CD4-positive, alpha-beta T cell treated with Interleukin-2 at 100 ng/mL for 4 hours (primary cell): ENCODE results near the gene PKP1.

ENCODE experiments used
- DNase-seq: peaks from one replicate; pipeline ENCODE4 v3.0.0-alpha.2; 2020; ENCODE audit warnings: low spot score

Gene PKP1

DNA sequence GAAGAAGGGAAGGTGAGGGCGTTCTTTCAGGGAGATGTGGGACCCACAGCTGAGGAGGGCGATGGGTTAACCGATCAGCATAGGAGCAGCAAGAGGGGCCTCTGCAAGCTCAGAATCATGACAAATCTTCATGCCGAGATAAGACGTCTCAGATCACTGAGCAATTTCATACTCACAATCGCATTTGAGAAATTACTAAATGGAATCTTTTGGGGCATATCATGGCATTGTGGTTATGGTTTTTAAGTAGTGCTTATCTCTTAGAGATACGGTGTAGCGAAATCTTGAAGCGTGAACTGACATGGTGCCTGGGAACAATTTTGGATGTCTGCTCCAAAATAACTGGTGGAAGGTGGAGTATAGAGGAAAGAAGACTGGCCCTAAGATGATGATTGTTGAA lies 88.0 kb downstream of the PKP1 start:
- no peak for DNase-seq

DNA sequence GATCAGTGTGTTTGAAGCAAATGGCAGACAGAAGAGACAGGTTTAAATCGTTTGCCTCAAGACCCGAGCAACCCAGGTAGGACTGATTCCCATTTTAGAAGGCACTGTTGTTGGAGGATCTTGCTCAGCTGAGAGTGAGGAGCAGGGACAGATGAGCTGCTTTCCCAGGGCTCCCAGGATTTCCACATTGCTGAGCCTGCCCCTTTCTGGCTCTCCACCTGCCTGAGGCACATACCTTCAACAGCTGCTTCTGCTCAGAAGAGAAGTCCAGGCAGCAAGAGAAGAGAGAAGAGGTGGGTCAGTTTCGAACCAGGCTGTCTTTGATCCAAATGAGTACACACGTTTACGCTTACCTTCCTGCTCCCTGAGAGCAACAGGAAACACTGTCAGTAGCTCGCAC lies 88.5 kb downstream of the PKP1 start:
- DNase-seq, result no peak

DNA sequence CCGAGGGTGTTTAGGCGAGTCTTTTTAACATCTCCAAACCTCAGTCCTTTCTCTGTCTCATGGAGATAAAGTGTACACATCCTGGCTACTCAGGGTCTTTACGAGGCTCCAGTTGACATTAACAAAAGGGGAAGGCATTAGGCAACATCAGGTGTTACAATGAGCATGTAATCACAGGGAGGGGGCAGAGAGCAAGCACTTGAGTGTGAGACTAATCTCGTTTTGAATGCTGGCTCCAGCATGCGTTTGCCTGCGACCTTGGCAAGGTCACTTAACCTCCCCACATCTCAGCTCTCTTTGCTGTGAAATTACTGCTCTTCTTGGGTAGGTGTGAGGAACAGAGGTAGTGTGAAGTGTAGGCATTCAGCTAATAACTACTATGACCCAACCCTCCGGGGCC lies 91.1 kb downstream of the PKP1 start:
- no peak for DNase-seq

DNA sequence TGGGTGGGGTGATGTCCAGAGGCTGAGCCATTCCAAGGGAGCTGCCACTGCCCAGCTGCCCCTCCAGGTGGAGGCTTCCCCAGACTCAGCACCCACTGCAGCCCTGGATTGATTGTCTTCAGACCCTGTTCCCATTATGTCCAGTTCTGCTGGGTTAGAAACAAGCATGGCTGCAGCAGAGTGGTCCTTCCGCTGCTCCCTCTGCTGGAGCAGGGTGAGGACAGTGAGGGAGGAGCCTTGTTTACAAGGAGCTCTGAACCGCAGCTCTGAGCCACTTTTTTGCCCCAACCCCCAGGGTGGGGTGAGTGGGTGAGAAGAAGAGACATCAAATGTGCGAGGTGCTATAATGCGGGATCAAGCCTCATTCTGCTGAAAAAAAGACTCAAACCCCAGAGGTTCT lies 91.9 kb downstream of the PKP1 start:
- no peak for DNase-seq

GRCh38 chr1:201376107-201376463 lies 92.8 kb downstream of the PKP1 start:
- DNase-seq, result no peak

DNA sequence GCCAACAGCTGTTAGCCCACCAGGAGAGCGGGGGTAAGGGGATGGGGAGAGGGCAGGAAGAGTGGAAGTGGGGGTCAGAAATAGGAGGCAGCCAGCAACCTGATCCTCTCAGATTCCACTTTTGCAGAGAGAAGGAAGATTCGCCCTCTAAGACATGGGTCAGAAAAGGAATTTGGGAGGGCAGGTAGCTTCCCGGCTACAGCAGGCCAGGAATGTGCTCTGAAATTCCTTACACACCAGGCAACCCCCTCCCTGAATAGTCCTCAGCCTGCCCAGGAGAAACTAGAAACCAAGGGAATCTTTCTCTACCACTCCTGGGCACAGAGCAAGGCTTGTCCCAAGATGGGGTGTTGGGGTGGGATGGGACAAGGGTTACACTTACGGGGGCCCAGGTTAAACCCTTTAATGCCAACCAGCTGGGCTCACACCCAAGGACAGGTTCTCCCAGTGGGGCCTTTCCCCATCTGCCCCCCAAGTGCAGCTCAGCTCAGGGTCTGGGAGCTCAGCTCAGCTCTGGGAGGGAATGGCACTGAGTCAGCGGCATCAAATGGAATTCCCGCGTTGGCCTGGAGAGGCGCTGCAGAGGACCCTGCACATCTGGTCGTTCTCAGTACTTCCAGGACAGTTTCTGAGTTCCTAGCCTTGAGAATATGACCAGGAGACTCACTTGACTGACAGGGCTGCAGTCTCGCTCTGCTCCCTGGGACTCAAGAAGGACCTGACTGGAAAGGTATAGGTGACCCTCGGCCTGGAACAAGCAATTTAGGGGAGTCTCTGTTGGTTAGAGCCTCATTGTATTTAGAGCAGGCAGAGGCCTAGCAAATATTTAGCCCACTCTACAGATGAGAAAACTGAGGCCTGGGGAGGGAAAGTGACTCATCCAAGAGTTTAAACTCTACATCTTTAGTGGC lies 93.4 kb downstream of the PKP1 start:
- DNase-seq, result no peak

DNA sequence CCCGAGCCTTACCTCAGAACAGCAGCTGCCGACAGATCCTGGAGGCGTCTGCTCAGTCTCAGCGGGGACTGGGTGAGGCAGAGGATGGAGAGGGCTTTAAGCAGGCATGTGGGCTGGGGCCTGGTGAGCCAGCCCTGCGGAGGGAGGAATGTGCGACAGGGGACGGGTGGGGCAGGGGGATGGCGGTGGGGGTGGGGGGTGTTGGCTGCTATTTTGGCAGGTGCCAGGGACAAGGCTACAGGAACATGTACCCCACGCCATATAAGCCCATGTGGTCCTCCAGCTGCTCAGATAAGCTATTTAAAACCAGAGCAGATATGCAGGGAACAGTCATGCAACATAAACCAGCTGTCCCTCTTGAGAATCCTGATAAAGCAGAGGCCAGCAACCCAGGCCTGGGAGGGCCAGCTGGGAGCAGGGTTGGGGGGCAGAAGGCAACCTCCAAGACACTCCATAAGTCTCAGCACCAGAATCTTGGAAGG lies 94.3 kb downstream of the PKP1 start, which contains the start of gene TNNT2:
TSS of gene TNNT2 (minus strand) at position 70 of the 482 bp plus-strand sequence. CDS start 4,426 bp downstream, outside the sequence.
- DNase-seq, result no peak

GRCh38 chr1:201378804-201379203 lies 95.5 kb downstream of the PKP1 start:
- DNase-seq, result no peak

- DNase-seq, result no peak
These were observed 96.5 kb downstream of the PKP1 start for GRCh38 chr1:201379733-201380242.

- DNase-seq, result no peak
These were observed 97.8 kb downstream of the PKP1 start for GRCh38 chr1:201381130-201381529.
